ENCODE data around the gene ING5.

Gene ING5

DNA sequence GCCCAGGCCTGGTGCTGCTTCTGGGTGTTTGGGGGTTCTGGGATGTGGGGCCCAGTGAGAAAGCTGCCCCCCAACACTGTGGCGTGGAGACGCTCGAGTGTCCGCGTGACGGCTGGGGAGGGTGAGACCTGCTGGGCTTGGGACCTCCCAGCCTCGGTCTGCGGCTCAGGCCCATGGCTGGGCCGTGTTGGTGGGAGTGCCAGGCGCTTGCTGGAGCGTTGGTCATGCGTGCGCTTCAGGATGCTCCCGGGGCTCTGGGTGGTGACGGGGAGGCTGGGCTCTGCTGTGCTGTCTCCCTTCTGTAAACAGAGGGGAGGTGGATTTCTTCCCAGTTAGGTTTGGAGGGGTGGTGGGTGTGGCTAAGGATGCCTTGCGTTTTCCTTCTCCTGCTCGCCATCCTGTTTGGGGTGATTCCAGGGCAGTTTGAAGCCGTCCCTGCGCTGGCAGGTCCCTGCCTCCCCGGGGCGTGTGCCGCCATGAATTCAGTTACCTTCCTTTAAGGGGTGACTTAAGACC lies 75.4 kb downstream of the ING5 start:
- Histone ChIP-seq H3K27me3 (replicated peaks; ENCODE audit: control insufficient read depth, insufficient read depth, low read length) (no peaks in the 10 kb centered on the region; the same call in 1 of the 2 replicates), H3K36me3 (ENCODE audit: control insufficient read depth, insufficient read depth, low read length) (no peaks in the 10 kb centered on the region), H3K4me3 (replicated peaks; ENCODE audit: low read depth, low read length) (no peak overlapping the region)
- DNase-seq (ENCODE audit: extremely low read depth, insufficient read length), result no peak
- TF ChIP-seq, protein P1, sequence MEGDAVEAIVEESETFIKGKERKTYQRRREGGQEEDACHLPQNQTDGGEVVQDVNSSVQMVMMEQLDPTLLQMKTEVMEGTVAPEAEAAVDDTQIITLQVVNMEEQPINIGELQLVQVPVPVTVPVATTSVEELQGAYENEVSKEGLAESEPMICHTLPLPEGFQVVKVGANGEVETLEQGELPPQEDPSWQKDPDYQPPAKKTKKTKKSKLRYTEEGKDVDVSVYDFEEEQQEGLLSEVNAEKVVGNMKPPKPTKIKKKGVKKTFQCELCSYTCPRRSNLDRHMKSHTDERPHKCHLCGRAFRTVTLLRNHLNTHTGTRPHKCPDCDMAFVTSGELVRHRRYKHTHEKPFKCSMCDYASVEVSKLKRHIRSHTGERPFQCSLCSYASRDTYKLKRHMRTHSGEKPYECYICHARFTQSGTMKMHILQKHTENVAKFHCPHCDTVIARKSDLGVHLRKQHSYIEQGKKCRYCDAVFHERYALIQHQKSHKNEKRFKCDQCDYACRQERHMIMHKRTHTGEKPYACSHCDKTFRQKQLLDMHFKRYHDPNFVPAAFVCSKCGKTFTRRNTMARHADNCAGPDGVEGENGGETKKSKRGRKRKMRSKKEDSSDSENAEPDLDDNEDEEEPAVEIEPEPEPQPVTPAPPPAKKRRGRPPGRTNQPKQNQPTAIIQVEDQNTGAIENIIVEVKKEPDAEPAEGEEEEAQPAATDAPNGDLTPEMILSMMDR (IDR thresholded peaks at IDR 0.05; ENCODE audit: insufficient read depth, low read length, poor library complexity, severe bottlenecking), result no peak

DNA sequence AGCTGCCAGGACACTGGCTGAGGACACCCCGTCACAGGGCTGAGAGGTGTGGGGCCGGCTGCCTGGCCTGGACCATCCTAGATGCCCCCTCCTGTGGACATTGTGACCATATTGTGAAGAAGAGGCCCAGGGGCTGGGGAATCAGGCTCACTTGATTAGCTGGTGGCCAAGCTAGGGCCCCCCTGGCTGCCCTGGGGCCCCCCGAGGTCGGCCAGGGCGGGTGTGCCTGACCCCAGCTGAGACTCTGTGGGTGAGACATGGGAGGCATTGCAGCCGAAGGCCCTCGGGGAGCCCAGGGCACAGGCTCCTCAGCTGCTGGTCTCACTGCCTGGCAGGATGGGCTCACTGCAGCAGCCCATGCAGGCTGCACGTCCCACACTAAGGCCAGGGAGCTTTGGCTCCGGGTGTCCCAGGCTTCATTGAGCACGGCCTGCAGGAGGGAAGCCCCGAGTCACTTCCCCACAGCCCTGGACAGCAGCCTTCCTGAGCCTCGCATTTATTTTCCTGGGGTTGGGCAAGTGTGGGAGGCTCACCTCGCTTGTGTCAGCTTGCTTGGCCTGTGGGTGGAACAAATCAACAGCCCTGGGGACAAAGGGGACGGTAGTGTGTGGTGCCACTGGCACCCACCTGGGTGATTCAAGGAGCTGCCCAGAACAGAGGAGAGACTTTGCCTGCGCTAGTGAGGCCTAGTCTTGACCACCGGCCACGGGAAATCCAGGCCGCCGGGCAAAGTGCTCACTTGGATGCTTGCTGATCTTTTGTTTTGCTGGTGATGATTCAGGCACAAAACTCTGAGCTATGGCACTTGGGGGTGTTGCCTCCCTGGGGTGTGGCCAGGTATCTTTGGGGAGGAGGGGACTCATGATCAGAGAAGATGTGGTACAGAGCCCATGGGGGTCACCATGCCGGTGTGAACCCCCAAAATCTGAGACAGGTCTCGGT lies 76.1 kb downstream of the ING5 start:
- no peaks in the 10 kb centered on the region for H3K36me3 ChIP-seq (ENCODE audit: control insufficient read depth, insufficient read depth, low read length)
- DNase-seq (ENCODE audit: extremely low read depth, insufficient read length), result no peak
- TF ChIP-seq, protein P1 (IDR thresholded peaks at IDR 0.05; ENCODE audit: insufficient read depth, low read length, poor library complexity, severe bottlenecking), result no peak
- H3K4me3 ChIP-seq (replicated peaks; ENCODE audit: low read depth, low read length), result no peak overlapping the region
- H3K27me3 ChIP-seq (replicated peaks; ENCODE audit: control insufficient read depth, insufficient read depth, low read length), result no peaks in the 10 kb centered on the region; the same call in 1 of the 2 replicates

All from GM06990 (cell line).